Naive thymus-derived CD4-positive, alpha-beta T cell (primary cell): ENCODE results near the gene SCN8A. TPM values are rescaled to one million over a fixed set of nuclear protein-coding genes. Genes with fewer than 3 reads are reported as not detected.
"Not testable (repeated sequence)": the region's sequence is repeated elsewhere in the genome, so short reads cannot be mapped to it uniquely, and the experiment has no call there.

Experiments
- ATAC-seq: fragments of 150-1000 bp; cut with Tn5 transposase; 2 replicates; pipeline ENCODE4 v1.10.0; 2021; ENCODE audit warnings: mild to moderate bottlenecking, moderate library complexity
- CTCF ChIA-PET: fragments of 350-600 bp; sonication (Branson Sonifier 250); formaldehyde crosslinking; loops from one replicate; lab custom pipeline; 2021; ENCODE audit warnings: antibody characterized with exemption; lab: Charles Lee
- POLR2A ChIA-PET: fragments of 350-600 bp; sonication (Branson Sonifier 250); formaldehyde crosslinking; loops from one replicate; lab custom pipeline; 2021; ENCODE audit warnings: antibody characterized with exemption, inconsistent platforms; lab: Charles Lee
- DNase-seq, 9 donors: peaks; one replicate each; pipeline versions ENCODE4 v3.0.0 to v3.0.0-alpha.2; 2020 to 2022; ENCODE audit warnings: mixed read lengths in 1 of 9
- H3K27ac ChIP-seq: one replicate; pipeline ENCODE4 v1.7.0; 2013; ENCODE audit warnings: mild to moderate bottlenecking, low read depth, low read length, moderate library complexity
- H3K27me3 ChIP-seq, 2 donors: one replicate each; pipeline ENCODE4 v1.7.0; 2013; ENCODE audit warnings: low read length in 2 of 2, mild to moderate bottlenecking in 2 of 2, moderate library complexity in 2 of 2; ENCODE audit not compliant: control insufficient read depth in 2 of 2, insufficient read depth in 2 of 2
- H3K36me3 ChIP-seq, 3 experiments: 1 replicate in 2 of 3; 2 replicates in 1 of 3; pipeline ENCODE4 v1.7.0; 2013; ENCODE audit warnings: low read length in 3 of 3, mild to moderate bottlenecking in 3 of 3, moderate library complexity in 1 of 3; ENCODE audit not compliant: insufficient read depth in 3 of 3, control insufficient read depth in 2 of 3
- H3K4me1 ChIP-seq, 2 donors: one replicate each; pipeline ENCODE4 v1.7.0; 2013; ENCODE audit warnings: low read length in 2 of 2, mild to moderate bottlenecking in 2 of 2, moderate library complexity in 1 of 2; ENCODE audit not compliant: control insufficient read depth in 2 of 2, insufficient read depth in 2 of 2
- H3K4me3 ChIP-seq: 2 replicates; pipeline ENCODE4 v1.7.0; 2013; ENCODE audit warnings: mild to moderate bottlenecking, low read length
- H3K9me3 ChIP-seq, 3 experiments: 1 replicate in 2 of 3; 2 replicates in 1 of 3; pipeline ENCODE4 v1.7.0; 2013; ENCODE audit warnings: low read length in 3 of 3; ENCODE audit not compliant: control insufficient read depth in 2 of 3
- H3K27ac Mint-ChIP-seq, 9 donors: one replicate each; pipeline ENCODE4 v1.8.0; 2020 to 2022; ENCODE audit warnings: mixed read lengths in 9 of 9, mild to moderate bottlenecking in 8 of 9, moderate library complexity in 5 of 9, inconsistent platforms in 2 of 9
- H3K27me3 Mint-ChIP-seq, 5 donors: one replicate each; pipeline ENCODE4 v1.8.0; 2021 to 2022; ENCODE audit warnings: mixed read lengths in 5 of 5, mild to moderate bottlenecking in 1 of 5
- H3K36me3 Mint-ChIP-seq, 5 donors: one replicate each; pipeline ENCODE4 v1.8.0; 2020 to 2022; ENCODE audit warnings: mixed read lengths in 5 of 5, mild to moderate bottlenecking in 3 of 5, inconsistent platforms in 1 of 5
- H3K4me1 Mint-ChIP-seq, 7 donors: one replicate each; pipeline ENCODE4 v1.8.0; 2020 to 2022; ENCODE audit warnings: mixed read lengths in 7 of 7, mild to moderate bottlenecking in 3 of 7, inconsistent platforms in 1 of 7
- H3K4me3 Mint-ChIP-seq, 10 donors: one replicate each; pipeline ENCODE4 v1.8.0; 2020 to 2022; ENCODE audit warnings: mild to moderate bottlenecking in 10 of 10, mixed read lengths in 10 of 10, moderate library complexity in 6 of 10, inconsistent platforms in 2 of 10
- H3K9me3 Mint-ChIP-seq, 11 donors: one replicate each; pipeline ENCODE4 v1.8.0; 2020 to 2022; ENCODE audit warnings: mixed read lengths in 11 of 11, mild to moderate bottlenecking in 4 of 11, inconsistent platforms in 1 of 11, moderate library complexity in 1 of 11
- intact Hi-C, 2 donors: fragments of 100-400 bp; cut with micrococcal nuclease; formaldehyde crosslinking; loops; one replicate each; pipeline ENCODE4 v1.15.1; 2023
- polyA plus RNA-seq, 2 donors: library from polyadenylated mRNA; unstranded; fragments of 300-500 nt; fragmentation: Illumina TruSeq; gene quantifications; one replicate each; pipeline ENCODE4 v1.2.3, GENCODE V29; 2021
- total RNA-seq, 6 experiments: library from RNA in 5 of 6; stranded (reverse) in 5 of 6; gene quantifications; 1 replicate in 5 of 6; 2 replicates in 1 of 6; pipeline ENCODE4 v1.2.3 and lab custom pipeline; 2021 to 2026

Gene SCN8A
- total and polyA plus RNA-seq, 7 experiments from 2014 or later: 0.01 to 1.1 (median 0.33) TPM

GRCh38 chr12:51785906-51786305 is 194.9 kb downstream of the SCN8A start:
- Histone ChIP-seq H3K27me3 (no peaks in the 10 kb centered on the region), H3K36me3 (no peaks in the 10 kb centered on the region), H3K4me3 (no peak overlapping the region), H3K4me1 (no peaks in the 10 kb centered on the region), H3K27ac (no peak overlapping the region), H3K9me3 (no peaks in the 10 kb centered on the region)
- ChIA-PET CTCF (interaction anchor here (1.5 kb wide), 1 partner anchor 39 kb away, joined by 4 read pairs; no protein-coding TSS in a partner anchor), POLR2A (no interaction called here)
- peaks cover 0 to 16% (median 5%) of the 10 kb centered on the region in 5 donors for H3K27me3 Mint-ChIP-seq
- DNase-seq (no peak), ATAC-seq (no peak)
- no peaks in the 10 kb centered on the region for H3K9me3 Mint-ChIP-seq
- H3K4me3 Mint-ChIP-seq: no peak overlapping the region
- peaks cover 0 to 6% (median 5%) of the 10 kb centered on the region in 7 donors for H3K4me1 Mint-ChIP-seq
- H3K36me3 Mint-ChIP-seq: no peaks in the 10 kb centered on the region
- intact Hi-C loops: no loop called here
- H3K27ac Mint-ChIP-seq: no peak overlapping the region

GRCh38 chr12:51788876-51789275 is 197.8 kb downstream of the SCN8A start:
- no peaks in the 10 kb centered on the region for H3K36me3 ChIP-seq
- POLR2A ChIA-PET: no interaction called here

GRCh38 chr12:51792417-51792816 is 201.4 kb downstream of the SCN8A start:
- Histone ChIP-seq H3K9me3 (no peaks in the 10 kb centered on the region), H3K27me3 (no peaks in the 10 kb centered on the region), H3K36me3 (no peaks in the 10 kb centered on the region), H3K27ac (no peak overlapping the region), H3K4me1 (no peaks in the 10 kb centered on the region), H3K4me3 (no peak overlapping the region)
- DNase-seq: no peak
- ATAC-seq: no peak
- Mint-ChIP-seq H3K27ac (no peak overlapping the region), H3K4me1 (no peaks in the 10 kb centered on the region), H3K9me3 (no peaks in the 10 kb centered on the region), H3K4me3 (no peak overlapping the region), H3K27me3 (peaks cover 0 to 3% (median 0%) of the 10 kb centered on the region in 5 donors), H3K36me3 (no peaks in the 10 kb centered on the region)
- intact Hi-C loops: no loop called here
- POLR2A ChIA-PET: no interaction called here
- CTCF ChIA-PET: interaction anchor here (0.6 kb wide), 1 partner anchor 16 kb away, joined by 3 read pairs; no protein-coding TSS in a partner anchor

More at GRCh38 chr12:51788876-51789275, 197.8 kb downstream of the SCN8A start:
- CTCF ChIA-PET: no interaction called here
- Mint-ChIP-seq H3K27ac (no peak overlapping the region), H3K4me3 (no peak overlapping the region), H3K27me3 (peaks cover 0 to 8% (median 0%) of the 10 kb centered on the region in 5 donors), H3K9me3 (no peaks in the 10 kb centered on the region), H3K36me3 (no peaks in the 10 kb centered on the region), H3K4me1 (peaks cover 0 to 6% (median 5%) of the 10 kb centered on the region in 7 donors)
- no peak for DNase-seq
- Histone ChIP-seq H3K4me1 (no peaks in the 10 kb centered on the region), H3K9me3 (no peaks in the 10 kb centered on the region), H3K4me3 (no peak overlapping the region), H3K27ac (no peak overlapping the region), H3K27me3 (no peaks in the 10 kb centered on the region)
- intact Hi-C loops: no loop called here
- no peak for ATAC-seq

- Histone ChIP-seq H3K36me3 (no peaks in the 10 kb centered on the region), H3K9me3 (no peaks in the 10 kb centered on the region), H3K4me1 (no peaks in the 10 kb centered on the region), H3K27me3 (no peaks in the 10 kb centered on the region), H3K4me3 (no peak overlapping the region), H3K27ac (no peak overlapping the region)
- H3K27me3 Mint-ChIP-seq: peaks cover 0 to 3% (median 0%) of the 10 kb centered on the region in 5 donors
- DNase-seq (no peak), ATAC-seq (no peak)
- no peaks in the 10 kb centered on the region for H3K4me1 Mint-ChIP-seq
- H3K9me3 Mint-ChIP-seq: no peaks in the 10 kb centered on the region
- H3K27ac Mint-ChIP-seq: no peak overlapping the region
- POLR2A ChIA-PET: no interaction called here
- intact Hi-C loops: no loop called here
- no peak overlapping the region for H3K4me3 Mint-ChIP-seq
- CTCF ChIA-PET: no interaction called here
- no peaks in the 10 kb centered on the region for H3K36me3 Mint-ChIP-seq
These were observed 202.2 kb downstream of the SCN8A start for GRCh38 chr12:51793201-51793600.

GRCh38 chr12:51797301-51797700 is 206.3 kb downstream of the SCN8A start:
- H3K36me3 ChIP-seq: no peaks in the 10 kb centered on the region
- H3K4me1 ChIP-seq: no peaks in the 10 kb centered on the region
- Mint-ChIP-seq H3K4me3 (no peak overlapping the region), H3K27ac (no peak overlapping the region), H3K36me3 (no peaks in the 10 kb centered on the region), H3K4me1 (no peaks in the 10 kb centered on the region), H3K9me3 (no peaks in the 10 kb centered on the region), H3K27me3 (no peaks in the 10 kb centered on the region)
- ATAC-seq (no peak), DNase-seq (no peak)
- H3K27me3 ChIP-seq: no peaks in the 10 kb centered on the region
- H3K27ac ChIP-seq: no peak overlapping the region
- intact Hi-C loops: no loop called here
- ChIA-PET CTCF (no interaction called here), POLR2A (no interaction called here)
- H3K4me3 ChIP-seq: no peak overlapping the region
- no peaks in the 10 kb centered on the region for H3K9me3 ChIP-seq

- H3K4me1 ChIP-seq, POLR2A ChIA-PET, ATAC-seq, H3K4me3 Mint-ChIP-seq, CTCF ChIA-PET, DNase-seq, H3K27me3 Mint-ChIP-seq, H3K27ac ChIP-seq, H3K27me3 ChIP-seq, H3K9me3 ChIP-seq, H3K9me3 Mint-ChIP-seq, H3K36me3 Mint-ChIP-seq, H3K4me1 Mint-ChIP-seq, intact Hi-C loops, H3K27ac Mint-ChIP-seq, H3K36me3 ChIP-seq, H3K4me3 ChIP-seq: not testable (repeated sequence)
These were observed 207.0 kb downstream of the SCN8A start for GRCh38 chr12:51798051-51798450.

- intact Hi-C loops: no loop called here
- H3K27ac Mint-ChIP-seq: no peak overlapping the region
- no peaks in the 10 kb centered on the region for H3K27me3 Mint-ChIP-seq
- no peak for ATAC-seq
- no peaks in the 10 kb centered on the region for H3K9me3 ChIP-seq
- H3K4me3 ChIP-seq: no peak overlapping the region
- H3K27me3 ChIP-seq: no peaks in the 10 kb centered on the region
- H3K36me3 ChIP-seq: no peaks in the 10 kb centered on the region
- H3K9me3 Mint-ChIP-seq: no peaks in the 10 kb centered on the region
- no peaks in the 10 kb centered on the region for H3K4me1 ChIP-seq
- no peaks in the 10 kb centered on the region for H3K4me1 Mint-ChIP-seq
- DNase-seq: no peak
- no peak overlapping the region for H3K4me3 Mint-ChIP-seq
- CTCF ChIA-PET: no interaction called here
- no peaks in the 10 kb centered on the region for H3K36me3 Mint-ChIP-seq
- H3K27ac ChIP-seq: no peak overlapping the region
- POLR2A ChIA-PET: no interaction called here
These were observed 207.5 kb downstream of the SCN8A start for GRCh38 chr12:51798501-51798900.
